A673 (cell line): ENCODE results near the gene ADK.

Experiments used
- CTCF ChIP-seq: fragments of 300-800, 200-600 bp; sonication (generic); conservative IDR thresholded peaks from 2 replicates; pipeline ENCODE4 v1.5.1; 2017; ENCODE audit warnings: low read depth, mild to moderate bottlenecking, antibody characterized with exemption, low read length, moderate library complexity, mixed read lengths
- EZH2 ChIP-seq: fragments of 200-600 bp; sonication (generic); IDR thresholded peaks from 2 replicates; pipeline ENCODE4 v1.6.1; 2017; ENCODE audit warnings: borderline replicate concordance, low read depth, mild to moderate bottlenecking, mixed read lengths, antibody characterized with exemption, low read length; ENCODE audit not compliant: poor library complexity, severe bottlenecking

- TF ChIP-seq CTCF, result no peak
- no peak for TF ChIP-seq EZH2
Measured at GRCh38 chr10:74289951-74290350, 138.9 kb downstream of the ADK start.
